Prostate gland (tissue), 2 donors: Measurements from ENCODE around the gene HARBI1. TPM values are rescaled to one million over a fixed set of nuclear protein-coding genes. Genes with fewer than 3 reads are reported as not detected.
A peak's percentile ranks its signal among the peaks of the same experiment; 100 is the strongest.

ENCODE experiments used
- DNase-seq: peaks from one replicate; pipeline ENCODE4 v3.0.0-alpha.2; 2019; ENCODE audit warnings: low spot score
- H3K27ac ChIP-seq, 2 donors: fragments of 200-600 bp; sonication (generic); 2 replicates each; pipeline ENCODE4 v1.5.1; 2017 to 2019
- H3K27me3 ChIP-seq: fragments of 200-600 bp; sonication (generic); replicated peaks from 2 replicates; pipeline ENCODE4 v1.5.1; 2019; ENCODE audit not compliant: insufficient read depth
- H3K36me3 ChIP-seq, 2 donors: fragments of 200-600 bp; sonication (generic); 1 replicate in 1 of 2; 2 replicates in 1 of 2; pipeline versions ENCODE4 v1.5.1 to v1.8.1; 2017 to 2019
- H3K4me1 ChIP-seq: fragments of 200-600 bp; sonication (generic); replicated peaks from 2 replicates; pipeline ENCODE4 v1.5.1; 2019
- H3K4me3 ChIP-seq, 2 donors: fragments of 200-600 bp; sonication (generic); 2 replicates each; pipeline ENCODE4 v1.5.1; 2017 to 2019
- H3K9me3 ChIP-seq: fragments of 200-600 bp; sonication (generic); 2 replicates; pipeline ENCODE4 v1.5.1; 2017
- POLR2A ChIP-seq: fragments of 450-650 bp; IDR thresholded peaks from one replicate; pipeline ENCODE4 v1.6.1; 2016; ENCODE audit warnings: antibody characterized with exemption, mild to moderate bottlenecking
- POLR2AphosphoS5 ChIP-seq: sonication (generic); formaldehyde crosslinking; IDR thresholded peaks from one replicate; pipeline ENCODE4 v1.6.1; 2017; ENCODE audit warnings: antibody characterized with exemption
- WGBS: methylation state at CpG from one replicate; pipeline ENCODE4 v1.1.5; 2018; 5-methylcytosine and 5-hydroxymethylcytosine counted together
- intact Hi-C: fragments of 100-400 bp; cut with DNase I; formaldehyde crosslinking; loops from one replicate; pipeline ENCODE4 v1.14.2; 2022
- total RNA-seq, 2 donors: library from RNA; depleted of rRNA; stranded (reverse); fragments of >200 nt; gene quantifications; one replicate each; pipeline ENCODE4 v1.1.0, GENCODE V29; 2016
- TF ChIP-seq, protein P1 (sequence below), 4 experiments: fragments of 200-600 bp in 2 of 4; fragments of 450-650 bp in 2 of 4; sonication (generic) in 2 of 4; IDR thresholded peaks; 1 replicate in 3 of 4; 2 replicates in 1 of 4; pipeline ENCODE4 v1.5.1; 2016 to 2019; ENCODE audit warnings: antibody characterized with exemption in 4 of 4, mild to moderate bottlenecking in 2 of 4, moderate library complexity in 2 of 4

HARBI1 gene
- total RNA-seq, 2 donors from 2014 or later: 3.1 to 4.1 TPM

DNA sequence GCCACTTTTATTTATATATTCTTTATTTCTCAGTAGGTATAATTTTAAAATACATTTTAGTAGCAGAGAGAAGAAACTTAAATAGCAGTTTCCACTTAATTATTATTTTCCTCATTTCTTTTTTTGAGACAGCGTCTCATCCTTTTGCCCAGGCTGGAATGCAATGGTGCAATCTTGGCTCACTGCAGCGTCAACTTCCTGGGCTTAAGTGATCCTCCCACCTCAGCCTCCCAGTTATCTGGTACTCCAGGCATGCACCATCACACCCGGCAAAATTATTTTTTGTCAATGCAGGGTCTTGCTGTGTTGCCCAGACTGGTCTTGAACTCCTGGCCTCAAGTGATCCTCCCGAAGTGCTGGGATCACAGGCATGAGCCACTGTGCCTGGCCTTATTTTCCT is 38.6 kb upstream of the HARBI1 start:
- Histone ChIP-seq H3K4me3 (no peak overlapping the region), H3K27me3 (no peaks in the 10 kb centered on the region), H3K4me1 (no peaks in the 10 kb centered on the region), H3K27ac (no peak overlapping the region), H3K9me3 (no peaks in the 10 kb centered on the region), H3K36me3 (peaks cover 3 to 31% of the 10 kb centered on the region in 2 donors)
- WGBS: 87% methylated on average over 4 of the region's 4 CpGs
- TF ChIP-seq POLR2AphosphoS5 (no peak), POLR2A (no peak)
- TF ChIP-seq, protein P1, sequence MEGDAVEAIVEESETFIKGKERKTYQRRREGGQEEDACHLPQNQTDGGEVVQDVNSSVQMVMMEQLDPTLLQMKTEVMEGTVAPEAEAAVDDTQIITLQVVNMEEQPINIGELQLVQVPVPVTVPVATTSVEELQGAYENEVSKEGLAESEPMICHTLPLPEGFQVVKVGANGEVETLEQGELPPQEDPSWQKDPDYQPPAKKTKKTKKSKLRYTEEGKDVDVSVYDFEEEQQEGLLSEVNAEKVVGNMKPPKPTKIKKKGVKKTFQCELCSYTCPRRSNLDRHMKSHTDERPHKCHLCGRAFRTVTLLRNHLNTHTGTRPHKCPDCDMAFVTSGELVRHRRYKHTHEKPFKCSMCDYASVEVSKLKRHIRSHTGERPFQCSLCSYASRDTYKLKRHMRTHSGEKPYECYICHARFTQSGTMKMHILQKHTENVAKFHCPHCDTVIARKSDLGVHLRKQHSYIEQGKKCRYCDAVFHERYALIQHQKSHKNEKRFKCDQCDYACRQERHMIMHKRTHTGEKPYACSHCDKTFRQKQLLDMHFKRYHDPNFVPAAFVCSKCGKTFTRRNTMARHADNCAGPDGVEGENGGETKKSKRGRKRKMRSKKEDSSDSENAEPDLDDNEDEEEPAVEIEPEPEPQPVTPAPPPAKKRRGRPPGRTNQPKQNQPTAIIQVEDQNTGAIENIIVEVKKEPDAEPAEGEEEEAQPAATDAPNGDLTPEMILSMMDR (IDR thresholded peaks at IDR 0.05): no peak
- intact Hi-C loops: no loop called here
- no peak for DNase-seq

DNA sequence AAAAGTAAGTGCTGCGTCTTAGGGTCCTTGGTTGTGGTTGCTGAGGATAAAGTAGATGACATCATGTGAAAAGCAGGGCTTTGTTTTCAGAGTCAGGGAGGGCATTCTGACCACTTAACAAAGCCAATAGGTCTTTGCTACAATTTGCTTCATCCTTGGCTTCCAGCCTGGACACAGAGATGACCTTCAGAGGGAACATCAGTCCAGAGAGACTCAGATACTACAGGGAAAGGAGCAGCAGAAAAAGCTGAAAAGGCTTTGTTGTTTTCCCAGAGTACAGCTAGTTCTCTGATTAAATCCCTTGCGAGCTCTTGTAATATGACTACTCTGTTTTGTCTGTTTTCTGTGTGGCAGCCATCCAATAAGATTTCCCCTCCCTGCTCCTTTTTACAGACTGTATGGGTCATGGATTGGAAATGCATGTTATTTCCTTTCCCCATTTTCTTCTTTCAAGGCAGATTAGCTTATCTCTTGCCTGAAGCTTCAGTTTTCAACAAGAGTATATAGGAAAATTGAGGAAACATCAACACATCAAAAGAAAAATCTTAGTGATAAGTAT is 32.2 kb upstream of the HARBI1 start:
- Histone ChIP-seq H3K27ac (peak overlapping the region; percentile 23 to 47), H3K36me3 (no peaks in the 10 kb centered on the region), H3K27me3 (no peaks in the 10 kb centered on the region), H3K4me3 (no peak overlapping the region), H3K9me3 (no peaks in the 10 kb centered on the region), H3K4me1 (peaks cover 6% of the 10 kb centered on the region)
- WGBS: 32% methylated on average over 2 of the region's 2 CpGs
- peak; percentile 39 for DNase-seq
- intact Hi-C loops: loop anchor here (5.0 kb wide), 1 partner anchor 48 kb away; no protein-coding TSS in a partner anchor
- TF ChIP-seq POLR2AphosphoS5 (peak; percentile 67), POLR2A (no peak)

DNA sequence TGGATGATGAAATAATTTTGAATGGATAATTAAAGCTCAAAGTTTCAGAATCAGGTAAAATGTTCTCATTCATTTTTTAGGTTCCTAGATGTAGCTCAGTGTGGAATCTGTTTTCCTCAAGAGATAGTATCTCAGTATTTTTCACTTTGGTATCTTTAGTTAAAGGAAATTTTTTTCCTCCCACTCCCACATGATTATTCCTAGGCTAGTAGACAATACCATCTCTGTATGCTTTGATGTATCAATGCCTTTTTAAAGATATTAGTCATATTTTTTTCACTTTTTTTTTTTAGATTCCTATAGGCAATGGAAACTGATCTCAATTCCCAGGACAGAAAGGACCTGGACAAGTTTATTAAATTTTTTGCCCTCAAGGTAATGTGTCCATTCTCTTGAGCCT is 27.0 kb upstream of the HARBI1 start:
- H3K36me3 ChIP-seq: no peaks in the 10 kb centered on the region
- DNase-seq: no peak
- H3K4me3 ChIP-seq: no peak overlapping the region
- intact Hi-C loops: no loop called here
- no peaks in the 10 kb centered on the region for H3K9me3 ChIP-seq
- H3K27me3 ChIP-seq: no peaks in the 10 kb centered on the region
- H3K4me1 ChIP-seq: peaks cover 2% of the 10 kb centered on the region
- no peak overlapping the region for H3K27ac ChIP-seq
- TF ChIP-seq POLR2A: no peak
- no peak for TF ChIP-seq POLR2AphosphoS5
- TF ChIP-seq, protein P1 (IDR thresholded peaks at IDR 0.05): no peak

GRCh38 chr11:46643531-46643930 is 26.5 kb upstream of the HARBI1 start:
- no peak for DNase-seq
- Histone ChIP-seq H3K27me3 (no peaks in the 10 kb centered on the region), H3K4me3 (no peak overlapping the region), H3K27ac (no peak overlapping the region), H3K9me3 (no peaks in the 10 kb centered on the region), H3K36me3 (no peaks in the 10 kb centered on the region), H3K4me1 (no peaks in the 10 kb centered on the region)
- TF ChIP-seq, protein P1 (IDR thresholded peaks at IDR 0.05): no peak
- WGBS: 89% methylated on average over 3 of the region's 3 CpGs
- intact Hi-C loops: no loop called here

DNA sequence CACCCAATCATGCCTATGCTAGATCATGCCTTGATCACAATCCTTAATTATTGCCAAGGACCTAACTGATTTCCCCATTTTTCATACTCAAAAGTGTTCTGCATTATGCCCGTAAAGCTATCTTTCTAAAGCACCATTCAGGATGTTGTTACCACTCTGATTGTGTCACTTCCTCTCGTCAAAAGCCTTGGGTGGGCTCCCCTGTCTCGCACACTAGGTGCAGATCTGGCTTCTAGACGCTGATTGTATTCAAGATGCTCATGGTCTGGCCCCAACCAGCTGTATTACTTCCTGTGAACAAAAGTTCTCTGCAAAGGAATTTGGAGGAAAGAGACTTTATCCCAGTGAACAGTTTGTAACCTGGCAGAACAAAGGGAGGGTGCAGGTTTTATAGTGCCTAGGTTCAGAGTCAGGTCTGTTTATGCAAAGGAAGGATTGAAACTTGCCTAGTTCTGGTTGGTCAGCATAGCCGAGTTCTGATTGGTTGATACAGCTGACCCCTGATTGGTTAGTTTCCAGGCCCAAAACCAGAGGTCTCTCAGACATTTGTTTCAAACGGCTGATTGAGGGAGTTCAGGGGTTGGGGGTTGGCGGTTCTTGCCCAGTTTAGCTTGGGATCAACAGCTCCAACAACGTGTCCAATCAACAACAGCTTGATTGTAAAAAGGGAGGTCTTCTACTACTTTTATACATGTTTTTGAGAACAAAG is 25.8 kb upstream of the HARBI1 start:
- no peak overlapping the region for H3K27ac ChIP-seq
- intact Hi-C loops: no loop called here
- H3K36me3 ChIP-seq: no peaks in the 10 kb centered on the region
- H3K27me3 ChIP-seq: no peaks in the 10 kb centered on the region
- no peaks in the 10 kb centered on the region for H3K4me1 ChIP-seq
- H3K4me3 ChIP-seq: no peak overlapping the region
- no peak for DNase-seq
- TF ChIP-seq, protein P1 (IDR thresholded peaks at IDR 0.05): no peak
- TF ChIP-seq POLR2AphosphoS5 (no peak), POLR2A (no peak)
- 91% methylated on average over 8 of the region's 8 CpGs for WGBS
- H3K9me3 ChIP-seq: no peaks in the 10 kb centered on the region
